ENCODE measurements around the gene DOCK4.

The DOCK4 gene

GRCh38 chr7:111682588-111683340 is 523.4 kb downstream of the DOCK4 start:
- no peak for FAIRE-seq

- no peak for FAIRE-seq
These were observed 525.0 kb downstream of the DOCK4 start for GRCh38 chr7:111681242-111681641.

- FAIRE-seq = no peak
These were observed 527.2 kb downstream of the DOCK4 start for GRCh38 chr7:111678986-111679385.

- no peak for FAIRE-seq
These were observed 527.9 kb downstream of the DOCK4 start for GRCh38 chr7:111678281-111678680.

- FAIRE-seq = no peak
These were observed 528.4 kb downstream of the DOCK4 start for GRCh38 chr7:111677848-111678247.

- FAIRE-seq = no peak
These were observed 529.4 kb downstream of the DOCK4 start for GRCh38 chr7:111676811-111677210.
